CD4-positive, alpha-beta T cell treated with Interleukin-12 subunit alpha and Interleukin-12 subunit beta, for 1 hour (primary cell): ENCODE results near the gene EMX1.

Experiments used
- DNase-seq: peaks from one replicate; pipeline ENCODE4 v3.0.0-alpha.2; 2020

The EMX1 gene

GRCh38 chr2:72917138-72917876 lies at the start of gene EMX1:
Gene EMX1 (plus strand): TSS chr2:72917519. CDS start chr2:72917853, 334 bp downstream.
- DNase-seq = peak; percentile 54

- no peak for DNase-seq
Observed at GRCh38 chr2:72871060-72871459, 46.3 kb upstream of the EMX1 start.

- DNase-seq = no peak
Observed at GRCh38 chr2:72871880-72872279, 45.4 kb upstream of the EMX1 start.

GRCh38 chr2:72883356-72883962 lies 33.9 kb upstream of the EMX1 start:
- DNase-seq = peak; percentile 7

- no peak for DNase-seq
Observed at GRCh38 chr2:72886505-72887031, 30.8 kb upstream of the EMX1 start.

- peak; percentile 36 for DNase-seq
Observed at GRCh38 chr2:72887032-72887739, 30.1 kb upstream of the EMX1 start, which contains the start of gene SPR. Gene SPR (plus strand): TSS chr2:72887408. CDS start chr2:72887433, 25 bp downstream.

- DNase-seq = peak; percentile 48
Observed at GRCh38 chr2:72887740-72888437, 29.4 kb upstream of the EMX1 start.

- DNase-seq = no peak
Observed at GRCh38 chr2:72888438-72889202, 28.7 kb upstream of the EMX1 start.

- no peak for DNase-seq
Observed at GRCh38 chr2:72889991-72890390, 27.3 kb upstream of the EMX1 start.

- DNase-seq = no peak
Observed at GRCh38 chr2:72891091-72891818, 26.1 kb upstream of the EMX1 start.

- DNase-seq = peak; percentile 59
Observed at GRCh38 chr2:72892506-72893173, 24.7 kb upstream of the EMX1 start.

GRCh38 chr2:72893594-72894319 lies 23.6 kb upstream of the EMX1 start:
- DNase-seq = peak; percentile 23

GRCh38 chr2:72894514-72894913 lies 22.8 kb upstream of the EMX1 start:
- DNase-seq = no peak

- DNase-seq = no peak
Observed at GRCh38 chr2:72895154-72895553, 22.2 kb upstream of the EMX1 start.

GRCh38 chr2:72895759-72896281 lies 21.5 kb upstream of the EMX1 start:
- DNase-seq = no peak

- DNase-seq = no peak
Observed at GRCh38 chr2:72896446-72896845, 20.9 kb upstream of the EMX1 start.

GRCh38 chr2:72897785-72898584 lies 19.3 kb upstream of the EMX1 start:
- DNase-seq = no peak

- no peak for DNase-seq
Observed at GRCh38 chr2:72898585-72898906, 18.8 kb upstream of the EMX1 start.

GRCh38 chr2:72900191-72900825 lies 17.0 kb upstream of the EMX1 start:
- no peak for DNase-seq
